GM12878 (cell line): ENCODE measurements around the gene PTPN18. TPM values are rescaled to one million over a fixed set of nuclear protein-coding genes. Genes with fewer than 3 reads are reported as not detected.

ENCODE experiments used
- ATAC-seq: fragments of 200-7000 bp; cut with Tn5 transposase; 3 replicates; pipeline ENCODE4 v1.9.1; 2020; ENCODE audit warnings: mild to moderate bottlenecking, moderate library complexity
- BruUV-seq: library from RNA; stranded (reverse); fragments of 400-500 nt; replicated peaks from 2 replicates; lab custom pipeline; 2021; lab: Mats Ljungman, UMichigan
- CTCF ChIA-PET: fragments of 300-600 bp; sonication (Branson Sonifier 250); formaldehyde crosslinking; extraction: SDS; loops from one replicate; lab custom pipeline; 2021; ENCODE audit warnings: inconsistent platforms; lab: Yijun Ruan, JAX
- POLR2A ChIA-PET: fragments of 350-600 bp; formaldehyde crosslinking; extraction: SDS; loops from one replicate; lab custom pipeline; 2021; ENCODE audit warnings: inconsistent platforms; lab: Charles Lee
- RAD21 ChIA-PET: fragments of 300-600 bp; sonication (Branson Sonifier 250); formaldehyde crosslinking; loops from one replicate; lab custom pipeline; 2023; ENCODE audit warnings: antibody characterized with exemption; ENCODE audit not compliant: unreplicated experiment; lab: Charles Lee
- SMC1A ChIA-PET: fragments of 300-600 bp; sonication (Branson Sonifier 250); formaldehyde crosslinking; loops from one replicate; lab custom pipeline; 2023; ENCODE audit not compliant: unreplicated experiment, uncharacterized antibody; lab: Charles Lee
- DNase-seq: peaks from one replicate; pipeline ENCODE4 v3.0.0-alpha.2; 2011; ENCODE audit warnings: low read depth, low spot score
- FAIRE-seq: peaks from 3 replicates; lab custom pipeline; 2011; peaks lifted over from hg19 to GRCh38; lab: Jason Lieb, UNC
- H2AFZ ChIP-seq: 2 replicates; pipeline ENCODE4 v1.6.0; 2011; ENCODE audit warnings: low read depth, low read length, control low read depth; ENCODE audit not compliant: control insufficient read depth
- H3K27ac ChIP-seq: 2 replicates; pipeline ENCODE4 v1.5.1; 2011; ENCODE audit warnings: control low read depth; ENCODE audit not compliant: control insufficient read depth, insufficient read depth
- H3K27me3 ChIP-seq, 2 experiments: replicated peaks in 1 of 2; 2 replicates each; pipeline versions ENCODE4 v1.6.0 to v1.6.1; 2011; ENCODE audit warnings: low read length in 1 of 2; ENCODE audit not compliant: control insufficient read depth in 2 of 2, insufficient read depth in 2 of 2
- H3K36me3 ChIP-seq, 2 experiments: 2 replicates each; pipeline ENCODE4 v1.5.1; 2011; ENCODE audit warnings: low read length in 1 of 2; ENCODE audit not compliant: control insufficient read depth in 2 of 2, insufficient read depth in 2 of 2
- H3K4me1 ChIP-seq: 2 replicates; pipeline ENCODE4 v1.6.1; 2011; ENCODE audit warnings: mild to moderate bottlenecking, low read length, moderate library complexity, mixed read lengths; ENCODE audit not compliant: control insufficient read depth, insufficient read depth
- H3K4me2 ChIP-seq: 2 replicates; pipeline ENCODE4 v1.6.0; 2011; ENCODE audit warnings: control low read depth; ENCODE audit not compliant: control insufficient read depth, insufficient read depth
- H3K4me3 ChIP-seq: fragments of 200-600 bp; sonication (generic); 2 replicates; pipeline ENCODE4 v1.5.1; 2016
- H3K79me2 ChIP-seq: 2 replicates; pipeline ENCODE4 v1.6.0; 2011; ENCODE audit warnings: low read length; ENCODE audit not compliant: control insufficient read depth, insufficient read depth
- H3K9ac ChIP-seq: 2 replicates; pipeline ENCODE4 v1.8.0; 2011; ENCODE audit warnings: low read length, control low read depth, mixed read lengths; ENCODE audit not compliant: control insufficient read depth, insufficient read depth
- H3K9me3 ChIP-seq: replicated peaks from 3 replicates; pipeline ENCODE4 v1.5.1; 2011; ENCODE audit warnings: mild to moderate bottlenecking, low read length; ENCODE audit not compliant: control insufficient read depth, insufficient read depth
- H4K20me1 ChIP-seq: 2 replicates; pipeline ENCODE4 v1.6.0; 2011; ENCODE audit not compliant: control insufficient read depth, insufficient read depth
- BCL3 ChIP-seq: IDR thresholded peaks from 2 replicates; pipeline ENCODE4 v1.6.1; 2011; ENCODE audit warnings: borderline replicate concordance, low read depth, mild to moderate bottlenecking, moderate library complexity, low read length; ENCODE audit not compliant: insufficient read depth, poor library complexity, severe bottlenecking
- CBFB ChIP-seq: IDR thresholded peaks from 2 replicates; pipeline ENCODE4 v1.6.1; 2016; ENCODE audit warnings: antibody characterized with exemption, low read depth
- CBX3 ChIP-seq: fragments of 200-600 bp; sonication (generic); IDR thresholded peaks from 2 replicates; pipeline ENCODE4 v1.6.1; 2016; ENCODE audit warnings: low read depth, borderline replicate concordance
- KDM1A ChIP-seq: fragments of 200-600 bp; sonication (generic); IDR thresholded peaks from 2 replicates; pipeline ENCODE4 v1.6.1; 2016; ENCODE audit warnings: borderline replicate concordance
- NR2F1 ChIP-seq: fragments of 450-650 bp; conservative IDR thresholded peaks from 2 replicates; pipeline ENCODE4 v1.6.1; 2017; ENCODE audit warnings: mild to moderate bottlenecking
- PBX3 ChIP-seq: IDR thresholded peaks from 2 replicates; pipeline ENCODE4 v1.6.1; 2011; ENCODE audit warnings: mild to moderate bottlenecking, low read depth, low read length, moderate library complexity; ENCODE audit not compliant: insufficient replicate concordance
- RB1 ChIP-seq: fragments of 450-650 bp; formaldehyde crosslinking; IDR thresholded peaks from 2 replicates; pipeline ENCODE4 v1.6.1; 2017; ENCODE audit warnings: mild to moderate bottlenecking, borderline replicate concordance
- RUNX3 ChIP-seq: IDR thresholded peaks from 2 replicates; pipeline ENCODE4 v1.6.1; 2012; ENCODE audit warnings: low read length, inconsistent platforms
- SIX5 ChIP-seq: IDR thresholded peaks from 2 replicates; pipeline ENCODE4 v1.6.1; 2011; ENCODE audit warnings: mild to moderate bottlenecking, low read depth, low read length, moderate library complexity; ENCODE audit not compliant: severe bottlenecking
- SREBF2 ChIP-seq: IDR thresholded peaks from 2 replicates; pipeline ENCODE4 v1.6.1; 2012; ENCODE audit warnings: mild to moderate bottlenecking, low read length
- SRF ChIP-seq, 2 experiments: IDR thresholded peaks; 2 replicates each; pipeline ENCODE4 v1.6.1; 2011; ENCODE audit warnings: low read depth in 2 of 2, low read length in 2 of 2, mild to moderate bottlenecking in 1 of 2, moderate library complexity in 1 of 2
- TARDBP ChIP-seq: IDR thresholded peaks from 2 replicates; pipeline ENCODE4 v1.6.1; 2016; ENCODE audit warnings: borderline replicate concordance
- ZNF24 ChIP-seq: fragments of 450-650 bp; IDR thresholded peaks from 2 replicates; pipeline ENCODE4 v1.6.1; 2017; ENCODE audit warnings: antibody characterized with exemption, mild to moderate bottlenecking
- in situ Hi-C: fragments of 300-500 bp; cut with MboI; formaldehyde crosslinking; loops from 9 replicates; pipeline ENCODE4 v1.14.3; 2018; ENCODE audit warnings: mixed read lengths
- intact Hi-C: fragments of 100-400 bp; cut with micrococcal nuclease; formaldehyde crosslinking; loops from one replicate; pipeline ENCODE4 v1.14.2; 2022; ENCODE audit not compliant: unreplicated experiment
- polyA plus RNA-seq, 11 experiments: library from polyadenylated mRNA; depleted of rRNA in 4 of 11; unstranded in 6 of 11; stranded (reverse) in 5 of 11; fragments of >200 nt; fragmentation: Nextera tagmentation in 4 of 11; fragmentation: Illumina TruSeq in 1 of 11; extraction: Ambion mirVana in 4 of 11; extraction: Trizol in 1 of 11; gene quantifications; 1 replicate in 1 of 11; 2 replicates in 10 of 11; pipeline versions ENCODE4 v1.2.1 to v1.2.3, GENCODE V29; 2011 to 2016; ENCODE audit warnings: inconsistent platforms in 2 of 11, missing spikeins in 2 of 11, low read depth in 1 of 11
- total RNA-seq, 4 experiments: library from RNA; depleted of rRNA in 3 of 4; stranded (reverse); fragments of >200 nt in 3 of 4; fragmentation: Illumina TruSeq in 1 of 4; extraction: Trizol in 1 of 4; gene quantifications; 2 replicates each; pipeline versions ENCODE4 v1.2.1 to v1.2.3, GENCODE V29; 2013 to 2021

PTPN18 gene
- total and polyA plus RNA-seq, 10 of the 15 experiments (the other 5 are each of a cell fraction or from before 2014, with no cell fraction given): 14.8 to 89.9 (median 43.4) TPM

- in situ Hi-C loops (no loop called here), intact Hi-C loops (no loop called here)
- Histone ChIP-seq H3K27me3 (no peaks in the 10 kb centered on the region), H3K4me3 (no peak overlapping the region), H2AFZ (no peak overlapping the region), H3K36me3 (no peaks in the 10 kb centered on the region), H3K4me1 (peaks cover 16% of the 10 kb centered on the region), H4K20me1 (no peaks in the 10 kb centered on the region), H3K27ac (no peak overlapping the region), H3K9ac (no peak overlapping the region), H3K79me2 (peaks cover 31% of the 10 kb centered on the region), H3K4me2 (no peak overlapping the region), H3K9me3 (no peaks in the 10 kb centered on the region; the same call in 2 of the 3 replicates)
- no peak for DNase-seq
- TF ChIP-seq BCL3 (no peak), CBFB (no peak), RB1 (no peak), NR2F1 (no peak), TARDBP (no peak), RUNX3 (no peak), SIX5 (no peak), SREBF2 (no peak), KDM1A (no peak), ZNF24 (no peak), SRF (IDR thresholded peaks at IDR 0.05; ENCODE audit: low read depth in 2 of 2, low read length in 2 of 2) (no peak), PBX3 (no peak), CBX3 (no peak)
- ChIA-PET RAD21 (interaction anchor here (2.0 kb wide), 1 partner anchor 27 kb away, joined by 6 read pairs; the partner anchor contains the start of gene IMP4), POLR2A (interaction anchor here (0.6 to 3.2 kb wide), 2 partner anchors 19 to 26 kb away, joined by 3 to 8 read pairs; partner anchors contain the start of gene IMP4), CTCF (interaction anchor here (1.8 to 2.1 kb wide), 2 partner anchors 13 to 27 kb away, joined by 7 to 8 read pairs; partner anchors contain the start of genes IMP4 and PTPN18), SMC1A (interaction anchor here (1.4 kb wide), 1 partner anchor 9 kb away, joined by 4 read pairs; no protein-coding TSS in a partner anchor)
- no peak for FAIRE-seq
- ATAC-seq: no peak
- BruUV-seq: no TSS peak
These were observed 13.6 kb downstream of the PTPN18 start for GRCh38 chr2:130369311-130369964.
